Transverse colon (tissue), 4 donors: ENCODE data around the gene PABPN1. TPM values are rescaled to one million over a fixed set of nuclear protein-coding genes. Genes with fewer than 3 reads are reported as not detected.
A peak's percentile ranks its signal among the peaks of the same experiment; 100 is the strongest.
"Not testable (repeated sequence)": the region's sequence is repeated elsewhere in the genome, so short reads cannot be mapped to it uniquely, and the experiment has no call there.

ENCODE experiments used
- DNase-seq: peaks from one replicate; pipeline ENCODE4 v3.0.0-alpha.2; 2019
- H3K27ac ChIP-seq, 4 donors: fragments of 200-600 bp; sonication (generic); 2 replicates each; pipeline ENCODE4 v1.5.1; 2016 to 2018; ENCODE audit warnings: inconsistent platforms in 4 of 4
- H3K27me3 ChIP-seq: fragments of 200-600 bp; sonication (generic); 2 replicates; pipeline ENCODE4 v1.5.1; 2017; ENCODE audit warnings: inconsistent platforms
- H3K36me3 ChIP-seq, 4 donors: fragments of 200-600 bp; sonication (generic); 2 replicates each; pipeline ENCODE4 v1.5.1; 2017 to 2019; ENCODE audit warnings: inconsistent platforms in 4 of 4
- H3K4me1 ChIP-seq, 4 donors: fragments of 200-600 bp; sonication (generic); 2 replicates each; pipeline ENCODE4 v1.5.1; 2017 to 2020; ENCODE audit warnings: inconsistent platforms in 4 of 4
- H3K4me3 ChIP-seq, 4 donors: fragments of 200-600 bp; sonication (generic); 1 replicate in 1 of 4; 2 replicates in 3 of 4; pipeline versions ENCODE4 v1.5.1 to v1.6.1; 2017 to 2019; ENCODE audit warnings: inconsistent platforms in 4 of 4
- H3K9me3 ChIP-seq, 2 donors: fragments of 200-600 bp; sonication (generic); 2 replicates each; pipeline ENCODE4 v1.5.1; 2017 to 2019; ENCODE audit warnings: inconsistent platforms in 2 of 2
- CTCF ChIP-seq, 5 experiments: fragments of 200-600 bp in 3 of 5; fragments of 450-650 bp in 2 of 5; sonication (generic) in 3 of 5; IDR thresholded peaks; 1 replicate in 2 of 5; 2 replicates in 3 of 5; pipeline ENCODE4 v1.5.1; 2016 to 2017; ENCODE audit warnings: antibody characterized with exemption in 5 of 5, inconsistent platforms in 3 of 5, mild to moderate bottlenecking in 2 of 5, moderate library complexity in 1 of 5
- EP300 ChIP-seq: sonication (generic); formaldehyde crosslinking; IDR thresholded peaks from one replicate; pipeline ENCODE4 v1.6.1; 2017; ENCODE audit warnings: antibody characterized with exemption, low read depth
- POLR2A ChIP-seq: fragments of 450-650 bp; IDR thresholded peaks from one replicate; pipeline ENCODE4 v1.6.1; 2016; ENCODE audit warnings: antibody characterized with exemption, mild to moderate bottlenecking, moderate library complexity
- POLR2AphosphoS5 ChIP-seq, 3 donors: sonication (generic); formaldehyde crosslinking; IDR thresholded peaks; one replicate each; pipeline ENCODE4 v1.6.1; 2016; ENCODE audit warnings: antibody characterized with exemption in 3 of 3
- WGBS, 2 donors: methylation state at CpG; one replicate each; pipeline ENCODE4 v1.1.5; 2018; ENCODE audit warnings: low coverage in 1 of 2; 5-methylcytosine and 5-hydroxymethylcytosine counted together
- in situ Hi-C, 4 donors: fragments of 200-750 bp; cut with MboI; loops; one replicate each; pipeline versions ENCODE4 v1.15.0 to v1.15.1; 2017; ENCODE audit warnings: low sequenced_read_pairs in 3 of 4, low pct_ligation_motif_present in 1 of 4, low pct_unique_long_range_greater_than_20kb in 1 of 4
- intact Hi-C: fragments of 100-400 bp; cut with DNase I; formaldehyde crosslinking; loops from one replicate; pipeline ENCODE4 v1.15.1; 2023; ENCODE audit warnings: low total_unique reads
- total RNA-seq, 4 donors: library from RNA; depleted of rRNA; stranded (reverse); fragments of >200 nt; gene quantifications; one replicate each; pipeline ENCODE4 v1.1.0, GENCODE V29; 2016

PABPN1 gene, protein sequence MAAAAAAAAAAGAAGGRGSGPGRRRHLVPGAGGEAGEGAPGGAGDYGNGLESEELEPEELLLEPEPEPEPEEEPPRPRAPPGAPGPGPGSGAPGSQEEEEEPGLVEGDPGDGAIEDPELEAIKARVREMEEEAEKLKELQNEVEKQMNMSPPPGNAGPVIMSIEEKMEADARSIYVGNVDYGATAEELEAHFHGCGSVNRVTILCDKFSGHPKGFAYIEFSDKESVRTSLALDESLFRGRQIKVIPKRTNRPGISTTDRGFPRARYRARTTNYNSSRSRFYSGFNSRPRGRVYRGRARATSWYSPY
- 100 to 1,000 TPM in 1 of 4 donors, 10 to 100 TPM in 3; 50.0 to 149 (median 63.7) TPM for total RNA-seq

DNA sequence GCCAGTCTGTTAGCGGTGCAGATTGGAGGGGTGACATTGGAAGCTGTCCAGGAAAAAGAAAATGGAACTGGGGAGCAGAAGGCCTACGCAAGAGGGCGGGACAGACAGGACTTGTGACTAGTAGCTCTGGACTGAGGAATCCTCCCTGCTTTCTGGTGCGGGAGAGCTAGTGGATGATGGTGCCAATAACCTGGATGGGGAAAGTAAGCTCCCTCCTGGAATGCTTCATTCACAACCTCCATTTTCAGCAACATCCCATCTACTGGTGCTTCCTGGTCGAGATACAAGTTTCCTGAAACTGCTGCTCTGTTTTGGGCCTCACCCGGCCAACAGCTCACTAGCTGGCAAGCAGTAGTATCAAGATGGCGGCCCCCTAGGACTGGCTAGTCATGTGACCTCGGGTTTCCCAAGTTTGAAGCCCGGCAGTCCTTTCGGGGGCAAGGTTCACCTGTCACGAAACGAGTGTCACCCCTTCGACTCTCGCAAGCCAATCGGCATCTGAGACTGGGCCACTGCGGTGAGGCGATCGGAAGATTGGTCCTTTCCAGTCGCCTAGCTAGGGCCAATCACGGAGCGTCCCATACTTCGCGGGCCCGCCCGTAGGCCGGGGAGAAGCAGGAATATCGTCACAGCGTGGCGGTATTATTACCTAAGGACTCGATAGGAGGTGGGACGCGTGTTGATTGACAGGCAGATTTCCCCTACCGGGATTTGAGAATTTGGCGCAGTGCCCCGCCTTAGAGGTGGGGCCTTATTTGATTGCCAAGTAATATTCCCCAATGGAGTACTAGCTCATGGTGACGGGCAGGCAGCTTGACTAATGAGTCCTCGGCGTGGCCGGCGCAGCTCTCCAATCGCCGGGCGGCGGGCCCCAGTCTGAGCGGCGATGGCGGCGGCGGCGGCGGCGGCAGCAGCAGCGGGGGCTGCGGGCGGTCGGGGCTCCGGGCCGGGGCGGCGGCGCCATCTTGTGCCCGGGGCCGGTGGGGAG lies at the start of gene PABPN1:
PABPN1 (plus strand) TSS at position 874 of the 988 bp plus-strand sequence; CDS start at position 887, 13 bp downstream.
- WGBS, 2 donors: 7 to 40% methylated on average over 1 to 43 of the region's 63 CpGs
- Histone ChIP-seq H3K27ac (peak within 1 kb of the TSS; percentile 98 to 99 (median 98)), H3K4me3 (peak within 1 kb of the TSS; percentile 92 to 99 (median 97)), H3K27me3 (no peaks in the 10 kb centered on the region), H3K36me3 (peaks cover 0 to 25% (median 8%) of the 10 kb centered on the region in 4 donors), H3K9me3 (no peaks in the 10 kb centered on the region), H3K4me1 (peaks cover 10 to 21% (median 18%) of the 10 kb centered on the region in 4 donors)
- in situ Hi-C loops (no loop called here), intact Hi-C loops (no loop called here)
- TF ChIP-seq POLR2AphosphoS5 (IDR thresholded peaks at IDR 0.05) (peak; percentile 50 to 82 (median 72)), POLR2A (peak; percentile 55), CTCF (IDR thresholded peaks at IDR 0.05) (no peak)
- peak; percentile 100 for DNase-seq

GRCh38 chr14:23275412-23275811 lies 45.8 kb upstream of the PABPN1 start:
- intact Hi-C loops: no loop called here
- in situ Hi-C loops: loop anchor here in 3 of 4 donors (25.0 kb wide), 1 partner anchor 163 kb away; the partner anchor contains the start of genes CEBPE (in 3 of the 3) and CIROP (in 3 of the 3)
- 80 to 94% methylated on average over 1 to 2 of the region's 2 CpGs for WGBS, 2 donors
- Histone ChIP-seq H3K36me3 (no peaks in the 10 kb centered on the region), H3K9me3 (no peaks in the 10 kb centered on the region), H3K27me3 (no peaks in the 10 kb centered on the region), H3K27ac (no peak overlapping the region), H3K4me1 (no peaks in the 10 kb centered on the region), H3K4me3 (no peak overlapping the region)
- no peak for DNase-seq
- no peak for TF ChIP-seq CTCF (IDR thresholded peaks at IDR 0.05)
- no peak for TF ChIP-seq POLR2A
- TF ChIP-seq EP300: no peak
- no peak for TF ChIP-seq POLR2AphosphoS5 (IDR thresholded peaks at IDR 0.05)

DNA sequence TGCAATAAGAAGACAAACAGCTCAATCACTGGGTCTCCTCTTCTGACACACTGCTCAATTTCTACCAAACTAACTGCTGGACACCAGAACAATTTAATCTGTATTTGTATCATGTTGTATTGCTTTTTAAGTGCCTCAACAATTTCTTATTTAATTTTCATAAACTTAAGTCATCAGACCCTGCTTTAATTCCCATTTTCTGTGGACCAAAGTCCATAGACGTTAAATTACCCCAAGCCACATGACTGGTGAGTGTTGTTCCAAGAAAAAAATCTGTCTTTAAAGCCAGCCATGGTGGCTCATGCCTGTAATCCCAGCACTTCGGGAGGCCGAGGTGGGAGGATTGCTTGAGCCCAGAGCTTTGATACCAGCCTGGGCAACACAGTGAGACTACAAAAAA lies 44.1 kb upstream of the PABPN1 start:
- H3K4me3 ChIP-seq: no peak overlapping the region
- TF ChIP-seq EP300: no peak
- TF ChIP-seq POLR2A: no peak
- TF ChIP-seq POLR2AphosphoS5 (IDR thresholded peaks at IDR 0.05): no peak
- no peak for TF ChIP-seq CTCF (IDR thresholded peaks at IDR 0.05)
- intact Hi-C loops (no loop called here), in situ Hi-C loops (loop anchor here in 3 of 4 donors (25.0 kb wide), 1 partner anchor 165 kb away; the partner anchor contains the start of genes CEBPE (in 3 of the 3) and CIROP (in 3 of the 3))
- no peaks in the 10 kb centered on the region for H3K4me1 ChIP-seq
- H3K36me3 ChIP-seq: peaks cover 0 to 2% (median 0%) of the 10 kb centered on the region in 4 donors
- H3K27ac ChIP-seq: no peak overlapping the region
- H3K27me3 ChIP-seq: no peaks in the 10 kb centered on the region
- no peak for DNase-seq
- no peaks in the 10 kb centered on the region for H3K9me3 ChIP-seq
- 58 to 70% methylated on average over 3 of the region's 3 CpGs for WGBS, 2 donors

DNA sequence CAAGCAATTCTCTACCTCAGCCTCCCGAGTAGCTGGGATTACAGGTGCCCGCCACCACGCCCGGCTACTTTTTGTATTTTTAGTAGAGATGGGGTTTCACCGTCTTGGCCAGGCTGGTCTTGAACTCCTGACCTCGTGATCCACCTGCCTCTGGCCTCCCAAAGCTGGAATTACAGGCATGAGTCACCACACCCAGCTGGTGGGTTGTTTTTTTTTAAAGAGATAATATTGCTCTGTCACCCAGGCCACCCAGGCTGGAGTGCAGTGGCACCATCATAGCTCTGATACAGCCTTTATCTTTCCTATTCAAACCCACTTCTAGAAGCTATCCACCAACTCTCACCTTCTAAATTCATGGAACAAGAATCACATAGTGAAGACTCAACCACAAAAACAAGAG lies 43.3 kb upstream of the PABPN1 start:
- intact Hi-C loops, DNase-seq, H3K36me3 ChIP-seq, H3K27ac ChIP-seq, H3K9me3 ChIP-seq, H3K4me1 ChIP-seq, H3K27me3 ChIP-seq, H3K4me3 ChIP-seq: not testable (repeated sequence)
- WGBS, 2 donors: 88 to 94% methylated on average over 2 to 6 of the region's 6 CpGs
- in situ Hi-C loops: loop anchor here in 3 of 4 donors (25.0 kb wide), 1 partner anchor 166 kb away; the partner anchor contains the start of genes CEBPE (in 3 of the 3) and CIROP (in 3 of the 3)
